ENCODE measurements around the gene COL27A1.

COL27A1 gene

GRCh38 chr9:114169029-114169951 is 14.0 kb downstream of the COL27A1 start:
- no peak for ATAC-seq
- no peak for TF ChIP-seq GLIS3 (CRISPR knock-in tag; IDR thresholded peaks at IDR 0.05)

GRCh38 chr9:114169952-114170770 is 14.8 kb downstream of the COL27A1 start:
- TF ChIP-seq PATZ1 (CRISPR knock-in tag; IDR thresholded peaks at IDR 0.05; ENCODE audit: borderline replicate concordance), result no peak
- TF ChIP-seq ZFP30 (CRISPR knock-in tag; IDR thresholded peaks at IDR 0.05), result no peak
- TF ChIP-seq GLIS3 (CRISPR knock-in tag; IDR thresholded peaks at IDR 0.05), result no peak
- TF ChIP-seq TCF4 (CRISPR knock-in tag; IDR thresholded peaks at IDR 0.05; ENCODE audit: borderline replicate concordance), result no peak
- no peak for TF ChIP-seq CSDC2 (CRISPR knock-in tag; IDR thresholded peaks at IDR 0.05)
- no peak for TF ChIP-seq SNAI2 (CRISPR knock-in tag; IDR thresholded peaks at IDR 0.05)
- TF ChIP-seq CSRNP3 (CRISPR knock-in tag; IDR thresholded peaks at IDR 0.05), result no peak
- no peak for TF ChIP-seq ZFP3 (CRISPR knock-in tag; IDR thresholded peaks at IDR 0.05)
- TF ChIP-seq ARNTL (CRISPR knock-in tag; IDR thresholded peaks at IDR 0.05; ENCODE audit: borderline replicate concordance, low read depth), result no peak
- TF ChIP-seq TOX (CRISPR knock-in tag; IDR thresholded peaks at IDR 0.05; ENCODE audit: borderline replicate concordance), result no peak
- no peak for TF ChIP-seq ZNF8 (CRISPR knock-in tag; IDR thresholded peaks at IDR 0.05)
- no peak for TF ChIP-seq ESRRG (CRISPR knock-in tag; IDR thresholded peaks at IDR 0.05)
- TF ChIP-seq CREB5 (CRISPR knock-in tag; IDR thresholded peaks at IDR 0.05; ENCODE audit: low read depth), result no peak
- no peak for TF ChIP-seq RARB (CRISPR knock-in tag; IDR thresholded peaks at IDR 0.05)
- no peak for TF ChIP-seq OSR1 (CRISPR knock-in tag; IDR thresholded peaks at IDR 0.05)
- ATAC-seq, result no peak

- no peak for ATAC-seq
- no peak for TF ChIP-seq PATZ1 (CRISPR knock-in tag; IDR thresholded peaks at IDR 0.05; ENCODE audit: borderline replicate concordance)
- no peak for TF ChIP-seq ZNF70 (CRISPR knock-in tag; IDR thresholded peaks at IDR 0.05)
- TF ChIP-seq ZC3H10 (CRISPR knock-in tag; IDR thresholded peaks at IDR 0.05), result no peak
- TF ChIP-seq SNAI2 (CRISPR knock-in tag; IDR thresholded peaks at IDR 0.05), result no peak
- no peak for TF ChIP-seq CSRNP3 (CRISPR knock-in tag; IDR thresholded peaks at IDR 0.05)
- TF ChIP-seq TCF4 (CRISPR knock-in tag; IDR thresholded peaks at IDR 0.05; ENCODE audit: borderline replicate concordance), result no peak
- no peak for TF ChIP-seq ZFP30 (CRISPR knock-in tag; IDR thresholded peaks at IDR 0.05)
- TF ChIP-seq ZNF565 (CRISPR knock-in tag; conservative IDR thresholded peaks at IDR 0.05; ENCODE audit: low read depth), result no peak
- TF ChIP-seq CSDC2 (CRISPR knock-in tag; IDR thresholded peaks at IDR 0.05), result no peak
- no peak for TF ChIP-seq TOX (CRISPR knock-in tag; IDR thresholded peaks at IDR 0.05; ENCODE audit: borderline replicate concordance)
- TF ChIP-seq PPARA (CRISPR knock-in tag; IDR thresholded peaks at IDR 0.05; ENCODE audit: borderline replicate concordance), result no peak
- TF ChIP-seq ISL1 (CRISPR knock-in tag; IDR thresholded peaks at IDR 0.05), result no peak
- TF ChIP-seq OSR1 (CRISPR knock-in tag; IDR thresholded peaks at IDR 0.05), result no peak
Measured at GRCh38 chr9:114170771-114171461, 15.6 kb downstream of the COL27A1 start.
